Measurements from ENCODE around the gene PCSK6.
A peak's percentile ranks its signal among the peaks of the same experiment; 100 is the strongest.

PCSK6 gene

GRCh38 chr15:101322016-101322695 lies 167.4 kb downstream of the PCSK6 start:
- no peak for DNase-seq

- DNase-seq, result peak; percentile 75
Observed at GRCh38 chr15:101320501-101321052, 168.9 kb downstream of the PCSK6 start.

- no peak for DNase-seq
Observed at GRCh38 chr15:101318839-101319238, 170.7 kb downstream of the PCSK6 start.

- no peak for DNase-seq
Observed at GRCh38 chr15:101318147-101318819, 171.2 kb downstream of the PCSK6 start.

- no peak for DNase-seq
Observed at GRCh38 chr15:101317336-101317872, 172.1 kb downstream of the PCSK6 start.

- DNase-seq, result no peak
Observed at GRCh38 chr15:101316529-101316928, 173.0 kb downstream of the PCSK6 start.

DNA sequence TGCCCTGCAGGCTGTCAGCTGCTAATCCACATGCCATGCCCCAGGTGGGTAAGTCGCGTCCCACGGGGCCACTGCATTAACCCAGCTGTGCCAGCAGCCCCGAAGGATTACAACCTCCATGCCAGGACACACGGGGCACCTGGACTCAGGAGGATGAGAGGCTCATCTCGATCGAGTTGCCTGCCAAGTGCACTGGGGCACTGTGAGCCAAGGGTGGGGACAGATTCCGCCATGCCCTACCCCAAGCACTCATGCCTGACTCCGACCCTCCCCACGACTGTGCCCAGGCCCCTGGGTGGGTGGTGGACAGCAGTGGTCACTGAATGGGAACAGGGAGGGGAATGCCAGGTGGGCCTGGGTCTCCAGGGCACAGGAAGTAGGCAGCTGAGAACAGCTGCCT lies 173.8 kb downstream of the PCSK6 start:
- DNase-seq, result no peak

DNA sequence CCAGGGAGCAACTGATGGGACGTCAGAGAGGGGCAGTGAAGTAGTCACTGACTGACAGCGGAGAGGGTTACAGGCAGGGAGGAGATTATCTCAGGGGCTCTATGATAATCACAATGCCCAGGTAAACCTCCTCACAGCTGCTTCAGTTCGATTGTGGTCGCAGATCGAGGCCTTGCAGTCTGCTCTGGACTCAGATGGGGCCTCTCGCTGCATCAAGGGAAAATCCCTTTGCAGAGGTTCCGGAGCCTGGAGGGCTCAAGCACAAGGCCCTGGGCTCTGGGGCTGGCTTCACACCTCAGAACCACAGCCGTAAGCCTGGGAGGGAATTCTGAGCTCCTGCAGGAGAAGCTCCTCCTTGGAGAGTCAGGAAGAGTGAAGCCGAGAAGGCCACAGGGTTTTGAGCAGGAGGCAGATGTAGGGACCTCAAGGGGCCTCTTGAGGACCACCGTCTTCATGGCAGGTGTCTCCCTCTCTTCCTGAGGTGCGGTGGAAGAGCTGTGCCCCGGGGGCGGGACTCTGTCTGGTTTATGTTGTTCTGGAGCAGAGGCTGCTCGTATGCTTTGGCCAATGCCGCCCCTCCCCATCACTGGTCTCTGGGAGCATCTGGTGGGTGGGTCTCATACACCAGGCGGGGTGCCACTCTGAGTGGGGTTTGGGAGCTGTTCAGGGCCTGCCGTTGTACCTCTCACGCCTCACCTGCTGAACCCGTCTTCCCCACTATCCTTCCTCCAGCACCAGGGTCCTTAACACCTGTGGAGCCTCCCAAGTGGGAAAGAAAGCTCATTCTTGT lies 175.0 kb downstream of the PCSK6 start:
- no peak for DNase-seq

DNA sequence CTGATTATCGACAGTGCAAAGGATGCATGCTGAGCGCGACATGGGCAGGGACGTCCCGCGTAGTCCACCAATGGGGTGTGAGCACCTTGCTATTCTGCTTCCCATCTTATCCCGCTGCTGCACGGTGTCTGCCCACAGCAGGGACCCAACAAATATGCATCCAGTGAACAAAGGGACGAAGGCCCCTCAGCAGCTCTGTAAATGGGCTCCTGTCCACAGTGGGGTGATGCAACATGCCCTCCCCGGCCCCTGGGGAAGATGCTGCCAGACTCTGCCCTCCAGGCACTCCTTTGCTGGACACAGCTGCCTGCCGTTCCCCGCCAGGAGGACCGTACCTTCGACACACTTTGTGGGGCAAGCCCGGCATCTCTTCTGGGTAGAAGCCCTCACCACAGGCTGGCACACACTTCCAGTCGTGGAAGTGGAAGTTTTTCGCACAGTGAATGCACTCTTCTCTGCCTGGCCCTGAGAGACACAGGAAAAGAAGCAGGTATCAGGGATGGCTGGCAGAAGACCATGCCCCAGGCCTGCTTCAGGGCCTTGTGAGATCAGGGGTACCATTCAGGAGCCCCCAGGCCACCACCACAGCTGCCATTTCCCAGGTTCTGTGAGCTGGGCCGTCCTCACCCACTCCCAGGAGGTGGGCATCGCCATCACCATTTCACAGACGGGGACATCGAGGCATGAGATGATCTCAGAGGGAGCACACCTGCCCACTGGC lies 176.3 kb downstream of the PCSK6 start:
- no peak for DNase-seq

- DNase-seq, result no peak
Observed at GRCh38 chr15:101310508-101310907, 179.0 kb downstream of the PCSK6 start.

DNA sequence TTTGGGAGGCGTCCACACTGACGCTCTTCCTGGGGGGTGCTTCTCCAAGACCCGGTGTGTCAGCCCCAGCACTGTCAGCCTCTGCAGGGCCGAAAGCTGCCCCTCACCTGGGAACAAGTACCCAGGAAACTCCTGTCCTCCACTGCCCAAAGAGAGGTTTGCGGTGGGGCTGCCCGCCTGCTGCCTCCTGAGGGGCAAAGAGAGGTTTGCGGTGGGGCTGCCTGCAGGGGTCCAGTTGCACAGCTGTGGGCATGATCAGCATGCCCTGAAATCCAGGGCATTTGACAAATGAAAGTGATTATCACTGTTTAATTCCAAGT lies 179.4 kb downstream of the PCSK6 start:
- no peak for DNase-seq

- no peak for DNase-seq
Observed at GRCh38 chr15:101309436-101310160, 179.9 kb downstream of the PCSK6 start.

- DNase-seq, result no peak
Observed at GRCh38 chr15:101308604-101309435, 180.7 kb downstream of the PCSK6 start.

- DNase-seq, result no peak
Observed at GRCh38 chr15:101307897-101308603, 181.5 kb downstream of the PCSK6 start.

DNA sequence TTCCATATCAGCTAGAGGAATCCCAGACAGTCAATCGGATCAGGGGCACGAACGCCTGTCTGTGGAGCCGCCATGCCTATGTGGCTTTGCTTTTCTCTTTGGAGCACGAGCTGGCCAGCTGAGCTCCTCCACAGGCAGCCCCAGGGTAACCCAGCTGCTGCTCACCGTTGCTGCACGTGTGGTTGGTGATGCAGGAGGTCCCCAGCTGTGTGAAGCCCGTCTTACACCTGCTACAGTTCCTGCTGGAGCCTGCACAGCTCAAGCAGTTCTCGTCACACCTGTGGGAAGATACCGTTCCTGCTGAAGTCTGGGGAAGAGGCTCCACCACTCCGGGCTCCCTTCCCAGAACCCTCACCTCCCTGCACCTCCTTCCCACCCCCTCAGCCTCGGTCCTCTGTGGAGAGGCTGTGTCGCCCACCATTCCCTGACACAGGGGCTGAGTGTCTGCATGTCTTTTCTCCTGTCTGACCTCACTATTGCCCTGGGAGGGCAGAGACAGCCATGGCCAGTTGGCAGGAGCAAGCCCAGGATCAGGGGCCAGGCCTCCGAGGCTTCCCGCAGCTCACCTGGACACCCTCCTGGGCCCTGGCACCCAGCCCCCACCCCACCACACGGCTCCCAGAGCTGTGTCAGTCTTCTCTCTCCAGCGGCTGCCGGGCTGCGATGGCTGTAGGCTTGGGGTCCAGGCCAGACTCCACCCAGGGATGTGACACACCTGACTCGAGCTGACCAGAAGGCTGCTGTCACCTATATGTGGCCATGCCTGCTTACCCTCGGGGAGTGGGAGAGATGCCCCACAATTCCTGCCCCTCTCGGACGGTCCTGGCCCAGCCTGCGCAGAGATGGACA lies 182.2 kb downstream of the PCSK6 start:
- DNase-seq, result no peak

GRCh38 chr15:101306341-101307047 lies 183.0 kb downstream of the PCSK6 start:
- DNase-seq, result no peak

- DNase-seq, result no peak
Observed at GRCh38 chr15:101305820-101306255, 183.7 kb downstream of the PCSK6 start.

GRCh38 chr15:101303408-101303807 lies 186.1 kb downstream of the PCSK6 start:
- no peak for DNase-seq
